Gastroesophageal sphincter (tissue), 3 donors: ENCODE data around the gene SLC7A11.

ENCODE experiments used
- CTCF ChIP-seq, 4 experiments: fragments of 200-600 bp in 2 of 4; fragments of 450-650 bp in 2 of 4; sonication (generic) in 1 of 4; IDR thresholded peaks; one replicate each; pipeline ENCODE4 v1.5.1; 2017 to 2019; ENCODE audit warnings: antibody characterized with exemption in 4 of 4, mild to moderate bottlenecking in 2 of 4, moderate library complexity in 2 of 4
- EP300 ChIP-seq: sonication (generic); formaldehyde crosslinking; IDR thresholded peaks from one replicate; pipeline ENCODE4 v1.6.1; 2017; ENCODE audit warnings: antibody characterized with exemption, mild to moderate bottlenecking
- POLR2A ChIP-seq, 2 donors: fragments of 450-650 bp; IDR thresholded peaks; one replicate each; pipeline ENCODE4 v1.6.1; 2017; ENCODE audit warnings: antibody characterized with exemption in 2 of 2, mild to moderate bottlenecking in 2 of 2, moderate library complexity in 1 of 2

DNA sequence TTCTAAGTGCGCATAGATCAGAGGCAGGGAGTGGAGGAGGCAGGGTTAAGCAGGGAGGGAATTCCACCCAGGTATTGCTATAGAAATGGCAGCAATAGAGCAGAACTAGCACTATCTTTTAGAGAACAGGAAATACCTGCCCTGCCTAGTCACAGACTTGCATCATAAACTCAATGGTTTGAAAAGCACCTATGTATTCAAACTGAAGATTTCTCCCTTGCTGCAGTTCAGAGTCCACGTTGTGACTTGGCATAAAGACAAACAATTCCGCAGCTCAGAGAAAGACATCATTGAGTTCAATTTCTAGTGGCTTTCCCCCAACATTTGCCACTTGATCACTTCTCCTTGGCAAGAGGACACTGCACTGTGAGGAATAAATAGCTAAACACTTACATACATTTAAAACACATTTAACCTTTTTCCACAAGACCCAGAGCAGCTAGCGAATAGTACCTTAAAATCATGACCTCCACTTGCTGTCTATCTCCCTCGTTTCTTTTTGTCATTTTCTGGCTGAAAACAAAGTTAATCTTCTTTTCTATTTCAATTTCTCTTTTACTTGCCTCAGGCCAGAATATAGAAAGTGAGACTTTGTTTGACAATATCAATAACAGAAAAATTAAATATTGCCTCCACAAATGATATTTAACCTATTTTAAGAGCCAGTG lies 42.4 kb downstream of the SLC7A11 start:
- TF ChIP-seq CTCF (IDR thresholded peaks at IDR 0.05) (no peak), EP300 (no peak), POLR2A (IDR thresholded peaks at IDR 0.05) (no peak)
